Measurements from ENCODE around the gene DNAH3. TPM values are rescaled to one million over a fixed set of nuclear protein-coding genes. Genes with fewer than 3 reads are reported as not detected.
A peak's percentile ranks its signal among the peaks of the same experiment; 100 is the strongest.

DNAH3 gene
- polyA plus RNA-seq, 2 of the 4 experiments (the other 2 are of a cell fraction): 0.37 to 0.81 TPM

GRCh38 chr16:20887207-20887606 lies 263.4 kb downstream of the DNAH3 start:
- H3K4me1 ChIP-seq: peaks cover 27% of the 10 kb centered on the region
- ATAC-seq: no peak
- no peak overlapping the region for H3K4me3 ChIP-seq
- no peak for FAIRE-seq
- ChIA-PET CTCF (interaction anchor here (0.6 to 2.1 kb wide), 4 partner anchors 13 to 37 kb away, joined by 3 to 8 read pairs (median 4); no protein-coding TSS in a partner anchor), POLR2A (no interaction called here)
- WGBS (ENCODE audit: missing lambda C conversion rate): 91% methylated on average over 1 of the region's 1 CpG
- TF ChIP-seq HES2 (IDR thresholded peaks at IDR 0.05) (no peak), HMGXB4 (CRISPR knock-in tag; IDR thresholded peaks at IDR 0.05; ENCODE audit: borderline replicate concordance) (no peak), BCL3 (IDR thresholded peaks at IDR 0.05) (no peak), MAFK (IDR thresholded peaks at IDR 0.05; ENCODE audit: partially characterized antibody) (peak; percentile 17), ATOH8 (CRISPR knock-in tag; IDR thresholded peaks at IDR 0.05; ENCODE audit: low read depth) (no peak), NFE2L2 (conservative IDR thresholded peaks at IDR 0.05; ENCODE audit: low read length) (no peak), EHF (CRISPR knock-in tag; IDR thresholded peaks at IDR 0.05) (no peak), PHF8 (IDR thresholded peaks at IDR 0.05; ENCODE audit: borderline replicate concordance, low read depth) (no peak)
- no peak overlapping the region for H3K4me2 ChIP-seq
- no peak overlapping the region for H3K27ac ChIP-seq
- H3K9me3 ChIP-seq: no peaks in the 10 kb centered on the region
- DNase-seq (ENCODE audit: low read depth in 1 of 2, low spot score in 1 of 2): no peak

- ChIA-PET CTCF (interaction anchor here (1.2 to 2.1 kb wide), 4 partner anchors 12 to 38 kb away, joined by 3 to 8 read pairs (median 4); no protein-coding TSS in a partner anchor), POLR2A (no interaction called here)
- FAIRE-seq: no peak
- no peaks in the 10 kb centered on the region for H3K9me3 ChIP-seq
- no peak overlapping the region for H3K4me3 ChIP-seq
- no peak overlapping the region for H3K27ac ChIP-seq
- no peak overlapping the region for H3K4me2 ChIP-seq
- no peak for ATAC-seq
- WGBS (ENCODE audit: missing lambda C conversion rate): 0% methylated on average over 1 of the region's 1 CpG
- DNase-seq (ENCODE audit: low read depth in 1 of 2, low spot score in 1 of 2): no peak
- peaks cover 35% of the 10 kb centered on the region for H3K4me1 ChIP-seq
- TF ChIP-seq NFE2L2 (conservative IDR thresholded peaks at IDR 0.05; ENCODE audit: low read length) (no peak), NR3C1 (IDR thresholded peaks at IDR 0.05) (no peak), EP300 (IDR thresholded peaks at IDR 0.05) (no peak), HOXB13 (CRISPR knock-in tag; IDR thresholded peaks at IDR 0.05; ENCODE audit: low read depth) (no peak), MAFK (IDR thresholded peaks at IDR 0.05; ENCODE audit: partially characterized antibody) (no peak), EHF (CRISPR knock-in tag; IDR thresholded peaks at IDR 0.05) (no peak), FOSB (CRISPR knock-in tag; IDR thresholded peaks at IDR 0.05) (no peak), RAD21 (conservative IDR thresholded peaks at IDR 0.05 in 1 of 2, IDR thresholded peaks at IDR 0.05 in 1 of 2) (no peak), ZC3H11A (IDR thresholded peaks at IDR 0.05) (no peak), RNF2 (IDR thresholded peaks at IDR 0.05; ENCODE audit: borderline replicate concordance, low read depth) (no peak), MAZ (IDR thresholded peaks at IDR 0.05; ENCODE audit: borderline replicate concordance, low read depth, low read length) (no peak), USF2 (IDR thresholded peaks at IDR 0.05) (no peak)
Observed at GRCh38 chr16:20886320-20886719, 264.3 kb downstream of the DNAH3 start.

GRCh38 chr16:20884240-20884556 lies 266.4 kb downstream of the DNAH3 start:
- H3K4me3 ChIP-seq: no peak overlapping the region
- peaks cover 48% of the 10 kb centered on the region for H3K4me1 ChIP-seq
- no peak overlapping the region; the same call in 2 of the 3 replicates for H3K4me2 ChIP-seq
- DNase-seq (ENCODE audit: low read depth in 1 of 2, low spot score in 1 of 2): no peak
- no peak overlapping the region for H3K27ac ChIP-seq
- TF ChIP-seq ZC3H11A (IDR thresholded peaks at IDR 0.05): no peak
- TF ChIP-seq NFE2L2 (conservative IDR thresholded peaks at IDR 0.05; ENCODE audit: low read length): no peak
- TF ChIP-seq TFCP2L1 (CRISPR knock-in tag; IDR thresholded peaks at IDR 0.05): no peak
- TF ChIP-seq FOXS1 (CRISPR knock-in tag; IDR thresholded peaks at IDR 0.05): no peak
- no peak for TF ChIP-seq ZFP36 (IDR thresholded peaks at IDR 0.05; ENCODE audit: borderline replicate concordance, partially characterized antibody)
- TF ChIP-seq RAD21 (conservative IDR thresholded peaks at IDR 0.05 in 1 of 2, IDR thresholded peaks at IDR 0.05 in 1 of 2): no peak
- no peak for TF ChIP-seq HOXB13 (CRISPR knock-in tag; IDR thresholded peaks at IDR 0.05; ENCODE audit: low read depth)
- no peak for TF ChIP-seq POLR2A (IDR thresholded peaks at IDR 0.05; ENCODE audit: low read length)
- no peak for TF ChIP-seq ESRRA (IDR thresholded peaks at IDR 0.05; ENCODE audit: borderline replicate concordance, low read length)
- no peak for TF ChIP-seq NPAS2 (CRISPR knock-in tag; IDR thresholded peaks at IDR 0.05; ENCODE audit: borderline replicate concordance)
- ATAC-seq: no peak
- CTCF ChIA-PET: interaction anchor here (1.1 to 1.6 kb wide), 4 partner anchors 8 to 35 kb away, joined by 3 to 5 read pairs (median 4); no protein-coding TSS in a partner anchor
- no peaks in the 10 kb centered on the region for H3K9me3 ChIP-seq
- POLR2A ChIA-PET: interaction anchor here (1.3 kb wide), 1 partner anchor 16 kb away, joined by 5 read pairs; the partner anchor contains the start of genes DCUN1D3 and LYRM1
- WGBS (ENCODE audit: missing lambda C conversion rate): 60% methylated on average over 1 of the region's 1 CpG
- no peak for FAIRE-seq
